Peyer's patch (tissue), 4 donors: ENCODE results near the gene PPM1E.

Experiments
- CTCF ChIP-seq, 6 experiments: fragments of 450-650 bp in 4 of 6; fragments of 200-600 bp in 2 of 6; sonication (generic) in 1 of 6; IDR thresholded peaks; one replicate each; pipeline ENCODE4 v1.5.1; 2017 to 2019; ENCODE audit warnings: antibody characterized with exemption in 6 of 6, mild to moderate bottlenecking in 3 of 6, moderate library complexity in 1 of 6
- POLR2A ChIP-seq, 2 donors: fragments of 450-650 bp; IDR thresholded peaks; one replicate each; pipeline ENCODE4 v1.5.1; 2017; ENCODE audit warnings: antibody characterized with exemption in 2 of 2, mild to moderate bottlenecking in 2 of 2, moderate library complexity in 2 of 2

GRCh38 chr17:58968426-58969061 lies 212.9 kb downstream of the PPM1E start:
- no peak for TF ChIP-seq CTCF (IDR thresholded peaks at IDR 0.05)
- no peak for TF ChIP-seq POLR2A (IDR thresholded peaks at IDR 0.05)
